Right renal pelvis (tissue), 4 donors: ENCODE data around the gene SCUBE3. TPM values are rescaled to one million over a fixed set of nuclear protein-coding genes. Genes with fewer than 3 reads are reported as not detected.

Experiments used
- DNase-seq, 4 donors: peaks; one replicate each; pipeline ENCODE4 v3.0.0-alpha.2; 2013; ENCODE audit warnings: low read depth in 4 of 4, low spot score in 3 of 4, missing footprints in 1 of 4
- polyA plus RNA-seq, 4 donors: library from polyadenylated mRNA; unstranded; fragments of 120-200 nt; gene quantifications; one replicate each; pipeline ENCODE4 v1.2.1, GENCODE V29; 2013; ENCODE audit not compliant: insufficient read length in 4 of 4

Gene SCUBE3
- polyA plus RNA-seq, 4 donors = 39.9 to 52.2 (median 43.1) TPM

- no peak for DNase-seq
Observed at GRCh38 chr6:35181308-35181932, 32.3 kb upstream of the SCUBE3 start.

GRCh38 chr6:35181933-35182612 lies 31.7 kb upstream of the SCUBE3 start:
- no peak for DNase-seq

GRCh38 chr6:35183281-35183680 lies 30.5 kb upstream of the SCUBE3 start:
- no peak for DNase-seq

- DNase-seq = no peak
Observed at GRCh38 chr6:35183935-35184334, 29.8 kb upstream of the SCUBE3 start.

GRCh38 chr6:35184580-35185301 lies 29.0 kb upstream of the SCUBE3 start:
- DNase-seq = no peak

GRCh38 chr6:35185302-35185681 lies 28.5 kb upstream of the SCUBE3 start:
- DNase-seq = no peak

GRCh38 chr6:35185971-35186370 lies 27.8 kb upstream of the SCUBE3 start:
- DNase-seq = no peak

GRCh38 chr6:35186571-35186970 lies 27.2 kb upstream of the SCUBE3 start:
- DNase-seq = no peak

- DNase-seq = no peak
Observed at GRCh38 chr6:35188886-35189285, 24.9 kb upstream of the SCUBE3 start.

GRCh38 chr6:35190306-35190705 lies 23.4 kb upstream of the SCUBE3 start:
- DNase-seq = no peak

GRCh38 chr6:35191889-35192288 lies 21.9 kb upstream of the SCUBE3 start:
- DNase-seq = no peak

- no peak for DNase-seq
Observed at GRCh38 chr6:35192301-35192860, 21.4 kb upstream of the SCUBE3 start.

GRCh38 chr6:35194390-35194789 lies 19.4 kb upstream of the SCUBE3 start:
- DNase-seq = no peak

- DNase-seq = no peak
Observed at GRCh38 chr6:35195120-35195780, 18.5 kb upstream of the SCUBE3 start.

- DNase-seq = no peak
Observed at GRCh38 chr6:35197196-35197595, 16.6 kb upstream of the SCUBE3 start.

- DNase-seq = no peak
Observed at GRCh38 chr6:35199866-35200265, 13.9 kb upstream of the SCUBE3 start.

GRCh38 chr6:35202066-35202546 lies 11.7 kb upstream of the SCUBE3 start:
- DNase-seq = no peak

GRCh38 chr6:35203152-35203670 lies 10.5 kb upstream of the SCUBE3 start:
- DNase-seq = no peak

- no peak for DNase-seq
Observed at GRCh38 chr6:35203680-35204079, 10.1 kb upstream of the SCUBE3 start.

- no peak for DNase-seq
Observed at GRCh38 chr6:35206346-35206745, 7.4 kb upstream of the SCUBE3 start.

- no peak for DNase-seq
Observed at GRCh38 chr6:35208419-35208818, 5.3 kb upstream of the SCUBE3 start.
